Measurements from ENCODE around the gene SLC26A4. TPM values are rescaled to one million over a fixed set of nuclear protein-coding genes. Genes with fewer than 3 reads are reported as not detected.

SLC26A4 gene
- total and polyA plus RNA-seq, 2 donors (not counting 1 experiment from before 2014, with no cell fraction given) = 0.33 to 0.50 TPM

DNA sequence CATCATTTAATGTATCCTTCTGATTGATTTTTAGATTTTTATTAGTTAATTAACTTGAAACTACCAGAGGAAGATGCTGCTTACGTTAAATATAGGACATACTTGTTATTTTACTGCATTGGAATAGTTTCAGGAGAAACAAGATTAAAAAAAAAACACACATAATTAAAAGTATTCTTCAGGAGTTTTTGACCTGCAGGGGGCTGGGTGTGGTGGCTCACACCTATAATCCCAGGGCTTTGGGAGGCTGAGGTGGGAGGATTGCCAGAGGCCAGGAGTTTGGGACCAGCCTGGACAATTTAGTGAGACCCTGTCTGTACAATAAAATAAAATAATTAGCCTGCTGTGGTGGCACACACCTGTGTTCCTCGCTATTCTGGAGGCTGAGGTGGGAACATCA, 94.0 kb downstream of the SLC26A4 start:
- Histone ChIP-seq H4K20me1 (ENCODE audit: control insufficient read depth, extremely low read depth, insufficient read depth, low read length) (no peaks in the 10 kb centered on the region), H3K36me3 (ENCODE audit: control insufficient read depth, insufficient read depth, low read length) (peaks cover 7% of the 10 kb centered on the region), H3K27ac (ENCODE audit: insufficient read depth, low read length) (no peak overlapping the region), H3K4me2 (ENCODE audit: extremely low read depth, insufficient read depth, low read length) (no peak overlapping the region), H3K9me3 (ENCODE audit: control insufficient read depth, insufficient read depth, low read depth, low read length) (no peaks in the 10 kb centered on the region), H3K9ac (ENCODE audit: insufficient read depth, low read length) (no peak overlapping the region), H3K4me3 (replicated peaks in 1 of 4; ENCODE audit: control extremely low read depth in 1 of 4, insufficient read depth in 1 of 4, low read depth in 3 of 4, low read length in 4 of 4) (no peak overlapping the region), H2AFZ (ENCODE audit: low read length) (no peak overlapping the region), H3K27me3 (ENCODE audit: control insufficient read depth, insufficient read depth, low read length) (no peaks in the 10 kb centered on the region), H3K79me2 (ENCODE audit: control insufficient read depth, insufficient read depth, low read length) (peaks cover 8% of the 10 kb centered on the region), H3K4me1 (ENCODE audit: control insufficient read depth, extremely low read depth, insufficient read depth, low read length) (no peaks in the 10 kb centered on the region)
- TF ChIP-seq, protein P1, sequence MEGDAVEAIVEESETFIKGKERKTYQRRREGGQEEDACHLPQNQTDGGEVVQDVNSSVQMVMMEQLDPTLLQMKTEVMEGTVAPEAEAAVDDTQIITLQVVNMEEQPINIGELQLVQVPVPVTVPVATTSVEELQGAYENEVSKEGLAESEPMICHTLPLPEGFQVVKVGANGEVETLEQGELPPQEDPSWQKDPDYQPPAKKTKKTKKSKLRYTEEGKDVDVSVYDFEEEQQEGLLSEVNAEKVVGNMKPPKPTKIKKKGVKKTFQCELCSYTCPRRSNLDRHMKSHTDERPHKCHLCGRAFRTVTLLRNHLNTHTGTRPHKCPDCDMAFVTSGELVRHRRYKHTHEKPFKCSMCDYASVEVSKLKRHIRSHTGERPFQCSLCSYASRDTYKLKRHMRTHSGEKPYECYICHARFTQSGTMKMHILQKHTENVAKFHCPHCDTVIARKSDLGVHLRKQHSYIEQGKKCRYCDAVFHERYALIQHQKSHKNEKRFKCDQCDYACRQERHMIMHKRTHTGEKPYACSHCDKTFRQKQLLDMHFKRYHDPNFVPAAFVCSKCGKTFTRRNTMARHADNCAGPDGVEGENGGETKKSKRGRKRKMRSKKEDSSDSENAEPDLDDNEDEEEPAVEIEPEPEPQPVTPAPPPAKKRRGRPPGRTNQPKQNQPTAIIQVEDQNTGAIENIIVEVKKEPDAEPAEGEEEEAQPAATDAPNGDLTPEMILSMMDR (conservative IDR thresholded peaks at IDR 0.05 in 1 of 2, IDR thresholded peaks at IDR 0.05 in 1 of 2; ENCODE audit: low read depth in 1 of 2, low read length in 2 of 2) = no peak
- no peak for TF ChIP-seq EZH2 (IDR thresholded peaks at IDR 0.05; ENCODE audit: low read length, missing control alignments)
- DNase-seq (ENCODE audit: low read depth in 2 of 2) = no peak

DNA sequence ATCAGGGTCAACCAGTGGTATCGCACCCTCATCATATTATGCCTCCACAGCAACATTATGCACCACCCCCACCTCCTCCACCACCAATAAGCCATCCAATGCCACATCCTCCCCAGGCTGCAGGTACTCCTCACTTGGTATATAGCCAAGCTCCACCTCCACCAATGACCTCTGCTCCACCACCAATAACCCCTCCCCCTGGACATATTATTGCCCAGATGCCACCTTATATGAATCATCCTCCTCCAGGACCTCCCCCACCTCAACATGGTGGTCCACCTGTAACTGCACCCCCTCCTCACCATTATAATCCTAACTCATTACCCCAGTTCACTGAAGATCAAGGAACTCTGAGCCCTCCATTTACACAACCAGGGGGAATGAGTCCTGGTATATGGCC, 98.0 kb downstream of the SLC26A4 start:
- peaks cover 3% of the 10 kb centered on the region for H3K36me3 ChIP-seq (ENCODE audit: control insufficient read depth, insufficient read depth, low read length)
- no peak overlapping the region for H3K4me2 ChIP-seq (ENCODE audit: extremely low read depth, insufficient read depth, low read length)
- H3K79me2 ChIP-seq (ENCODE audit: control insufficient read depth, insufficient read depth, low read length) = no peaks in the 10 kb centered on the region
- H3K27me3 ChIP-seq (ENCODE audit: control insufficient read depth, insufficient read depth, low read length) = no peaks in the 10 kb centered on the region
- DNase-seq (ENCODE audit: low read depth in 2 of 2) = no peak
- no peaks in the 10 kb centered on the region for H3K9me3 ChIP-seq (ENCODE audit: control insufficient read depth, insufficient read depth, low read depth, low read length)
- H3K9ac ChIP-seq (ENCODE audit: insufficient read depth, low read length) = no peak overlapping the region
- H4K20me1 ChIP-seq (ENCODE audit: control insufficient read depth, extremely low read depth, insufficient read depth, low read length) = no peaks in the 10 kb centered on the region
- no peak overlapping the region for H2AFZ ChIP-seq (ENCODE audit: low read length)
- TF ChIP-seq, protein P1 (conservative IDR thresholded peaks at IDR 0.05 in 1 of 2, IDR thresholded peaks at IDR 0.05 in 1 of 2; ENCODE audit: low read depth in 1 of 2, low read length in 2 of 2) = no peak
- no peak for TF ChIP-seq EZH2 (IDR thresholded peaks at IDR 0.05; ENCODE audit: low read length, missing control alignments)
- no peak overlapping the region for H3K4me3 ChIP-seq (replicated peaks in 1 of 4; ENCODE audit: control extremely low read depth in 1 of 4, insufficient read depth in 1 of 4, low read depth in 3 of 4, low read length in 4 of 4)
- no peak overlapping the region for H3K27ac ChIP-seq (ENCODE audit: insufficient read depth, low read length)
- H3K4me1 ChIP-seq (ENCODE audit: control insufficient read depth, extremely low read depth, insufficient read depth, low read length) = no peaks in the 10 kb centered on the region

DNA sequence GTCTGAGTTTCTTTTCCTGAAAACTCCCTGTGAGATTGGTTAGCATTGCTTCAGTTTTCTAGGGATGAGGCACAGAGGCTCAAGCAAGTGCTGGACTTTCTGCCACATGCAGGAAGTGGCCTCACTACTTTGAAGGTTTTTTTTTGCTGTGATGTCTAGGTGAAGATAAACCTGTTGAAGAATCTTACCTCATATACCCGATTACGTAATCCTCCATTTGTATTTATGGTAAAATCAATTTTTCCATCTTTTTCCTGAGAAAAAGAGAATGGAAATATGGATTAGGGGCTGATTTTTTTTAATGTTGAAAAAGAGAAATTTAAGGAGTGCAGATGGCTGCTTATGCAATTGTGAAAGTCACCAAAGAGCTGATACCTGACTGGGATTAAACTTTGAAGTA, 106.8 kb downstream of the SLC26A4 start:
- H3K27ac ChIP-seq (ENCODE audit: insufficient read depth, low read length) = no peak overlapping the region
- H3K4me2 ChIP-seq (ENCODE audit: extremely low read depth, insufficient read depth, low read length) = no peak overlapping the region
- H2AFZ ChIP-seq (ENCODE audit: low read length) = no peak overlapping the region
- DNase-seq (ENCODE audit: low read depth in 2 of 2) = no peak
- H4K20me1 ChIP-seq (ENCODE audit: control insufficient read depth, extremely low read depth, insufficient read depth, low read length) = no peaks in the 10 kb centered on the region
- H3K4me3 ChIP-seq (replicated peaks in 1 of 4; ENCODE audit: control extremely low read depth in 1 of 4, insufficient read depth in 1 of 4, low read depth in 3 of 4, low read length in 4 of 4) = no peak overlapping the region
- H3K9ac ChIP-seq (ENCODE audit: insufficient read depth, low read length) = no peak overlapping the region
- H3K4me1 ChIP-seq (ENCODE audit: control insufficient read depth, extremely low read depth, insufficient read depth, low read length) = no peaks in the 10 kb centered on the region
- no peaks in the 10 kb centered on the region for H3K27me3 ChIP-seq (ENCODE audit: control insufficient read depth, insufficient read depth, low read length)
- no peaks in the 10 kb centered on the region for H3K36me3 ChIP-seq (ENCODE audit: control insufficient read depth, insufficient read depth, low read length)
- TF ChIP-seq, protein P1 (conservative IDR thresholded peaks at IDR 0.05 in 1 of 2, IDR thresholded peaks at IDR 0.05 in 1 of 2; ENCODE audit: low read depth in 1 of 2, low read length in 2 of 2) = no peak
- TF ChIP-seq EZH2 (IDR thresholded peaks at IDR 0.05; ENCODE audit: low read length, missing control alignments) = no peak
- H3K79me2 ChIP-seq (ENCODE audit: control insufficient read depth, insufficient read depth, low read length) = no peaks in the 10 kb centered on the region
- no peaks in the 10 kb centered on the region for H3K9me3 ChIP-seq (ENCODE audit: control insufficient read depth, insufficient read depth, low read depth, low read length)

Other genes with a start within 250 kb of the SLC26A4 start
- gene GPR22, start 190.8 kb upstream of the SLC26A4 start, total RNA-seq = not detected in 2 replicates
- not detected in 2 replicates for gene GPR22, start 190.8 kb upstream of the SLC26A4 start, polyA plus RNA-seq
- 28.2 and 34.5 TPM in 2 replicates for gene COG5, start 96.9 kb upstream of the SLC26A4 start, total RNA-seq
- gene COG5, start 96.9 kb upstream of the SLC26A4 start, polyA plus RNA-seq = 32.7 and 40.3 TPM in 2 replicates
- gene DUS4L, start 96.9 kb upstream of the SLC26A4 start, total RNA-seq = 6.4 and 8.8 TPM in 2 replicates
- gene DUS4L, start 96.9 kb upstream of the SLC26A4 start, polyA plus RNA-seq = 5.5 TPM in 2 replicates
- 40.8 and 64.7 TPM in 2 replicates for gene BCAP29, start 80.6 kb upstream of the SLC26A4 start, total RNA-seq
- gene BCAP29, start 80.6 kb upstream of the SLC26A4 start, polyA plus RNA-seq = 68.5 and 79.7 TPM in 2 replicates
- 17.5 and 21.1 TPM in 2 replicates for gene CBLL1, start 83.3 kb downstream of the SLC26A4 start, total RNA-seq
- 20.1 and 24.6 TPM in 2 replicates for gene CBLL1, start 83.3 kb downstream of the SLC26A4 start, polyA plus RNA-seq
- gene SLC26A3, start 142.4 kb downstream of the SLC26A4 start, total RNA-seq = not detected in 2 replicates
- gene SLC26A3, start 142.4 kb downstream of the SLC26A4 start, polyA plus RNA-seq = not detected in 2 replicates
- gene DLD, start 230.4 kb downstream of the SLC26A4 start, total RNA-seq = 44.2 and 48.6 TPM in 2 replicates
- gene DLD, start 230.4 kb downstream of the SLC26A4 start, polyA plus RNA-seq = 160 and 172 TPM in 2 replicates

All from fibroblast of lung (primary cell).